ENCODE results near the gene INPP1.
"Not testable (repeated sequence)": the region's sequence is repeated elsewhere in the genome, so short reads cannot be mapped to it uniquely, and the experiment has no call there.

INPP1 gene, protein sequence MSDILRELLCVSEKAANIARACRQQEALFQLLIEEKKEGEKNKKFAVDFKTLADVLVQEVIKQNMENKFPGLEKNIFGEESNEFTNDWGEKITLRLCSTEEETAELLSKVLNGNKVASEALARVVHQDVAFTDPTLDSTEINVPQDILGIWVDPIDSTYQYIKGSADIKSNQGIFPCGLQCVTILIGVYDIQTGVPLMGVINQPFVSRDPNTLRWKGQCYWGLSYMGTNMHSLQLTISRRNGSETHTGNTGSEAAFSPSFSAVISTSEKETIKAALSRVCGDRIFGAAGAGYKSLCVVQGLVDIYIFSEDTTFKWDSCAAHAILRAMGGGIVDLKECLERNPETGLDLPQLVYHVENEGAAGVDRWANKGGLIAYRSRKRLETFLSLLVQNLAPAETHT

GRCh38 chr2:190343536-190344275, at the start of gene INPP1:
INPP1 (plus strand) TSS chr2:190343589; CDS start chr2:190360103, 16,514 bp downstream.
- DNase-seq, result peak; percentile 64

GRCh38 chr2:190297880-190298279, 45.5 kb upstream of the INPP1 start:
- DNase-seq, result not testable (repeated sequence)

- DNase-seq, result no peak
These were observed 42.4 kb upstream of the INPP1 start for GRCh38 chr2:190301032-190301431.

DNA sequence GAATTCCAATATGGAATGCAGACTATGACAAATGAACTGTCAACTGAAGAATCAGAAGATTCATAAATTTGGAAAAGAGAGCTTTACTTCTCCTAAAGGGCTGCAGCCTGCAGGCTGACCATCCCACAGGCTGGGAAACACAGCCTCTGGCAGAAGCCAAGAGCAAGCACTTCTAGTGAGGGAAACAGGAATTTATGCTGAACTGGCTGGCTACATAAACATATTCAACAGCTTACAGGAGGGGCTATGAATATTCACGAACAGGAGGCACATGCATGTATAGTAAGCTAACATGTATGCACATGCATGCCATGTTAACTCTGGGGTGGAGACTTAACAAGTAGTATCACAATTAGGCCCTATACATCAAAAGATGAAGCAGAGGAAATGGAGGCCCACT, 41.3 kb upstream of the INPP1 start:
- no peak for DNase-seq

GRCh38 chr2:190303647-190304046, 39.7 kb upstream of the INPP1 start:
- DNase-seq, result no peak

DNA sequence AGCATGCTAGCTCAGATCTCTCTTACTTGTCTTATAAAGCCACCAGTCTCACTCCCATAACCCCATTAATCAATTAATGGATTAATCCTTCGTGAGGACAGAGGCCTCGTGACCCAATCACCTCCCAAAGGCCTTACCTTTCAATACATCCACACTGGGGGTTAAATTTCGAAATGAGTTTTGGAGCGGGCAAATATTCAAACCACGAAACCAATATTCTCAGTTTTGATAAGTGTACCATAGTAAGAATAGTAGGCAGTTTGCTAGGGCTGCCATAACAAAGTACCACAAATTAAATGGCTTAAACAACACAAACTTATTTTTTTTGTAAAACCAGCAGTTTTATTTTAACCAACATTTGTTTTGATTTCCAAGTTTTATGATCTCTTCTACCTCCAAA, 39.0 kb upstream of the INPP1 start:
- DNase-seq, result peak; percentile 85

- no peak for DNase-seq
These were observed 35.4 kb upstream of the INPP1 start for GRCh38 chr2:190308031-190308430.

- no peak for DNase-seq
These were observed 31.3 kb upstream of the INPP1 start for GRCh38 chr2:190311893-190312634.

DNA sequence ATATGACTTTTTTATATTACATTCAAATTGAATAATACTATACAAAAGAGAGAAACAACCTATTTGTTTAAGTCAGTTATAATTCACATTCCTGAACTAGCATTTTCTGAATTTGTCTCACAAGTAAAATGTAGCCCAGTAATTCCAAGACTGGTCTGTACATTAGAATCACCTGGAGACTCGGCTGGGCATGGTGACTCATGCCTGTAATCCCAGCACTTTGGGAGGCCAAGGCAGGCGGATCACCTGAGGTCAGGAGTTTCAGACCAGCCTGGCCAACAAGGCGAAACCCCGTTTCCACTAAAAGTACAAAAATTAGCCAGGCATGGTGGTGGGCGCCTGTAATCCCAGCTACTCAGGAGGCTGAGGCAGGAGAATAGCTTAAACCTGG, 30.8 kb upstream of the INPP1 start:
- DNase-seq, result not testable (repeated sequence)

- DNase-seq, result no peak
These were observed 29.5 kb upstream of the INPP1 start for GRCh38 chr2:190313880-190314279.

DNA sequence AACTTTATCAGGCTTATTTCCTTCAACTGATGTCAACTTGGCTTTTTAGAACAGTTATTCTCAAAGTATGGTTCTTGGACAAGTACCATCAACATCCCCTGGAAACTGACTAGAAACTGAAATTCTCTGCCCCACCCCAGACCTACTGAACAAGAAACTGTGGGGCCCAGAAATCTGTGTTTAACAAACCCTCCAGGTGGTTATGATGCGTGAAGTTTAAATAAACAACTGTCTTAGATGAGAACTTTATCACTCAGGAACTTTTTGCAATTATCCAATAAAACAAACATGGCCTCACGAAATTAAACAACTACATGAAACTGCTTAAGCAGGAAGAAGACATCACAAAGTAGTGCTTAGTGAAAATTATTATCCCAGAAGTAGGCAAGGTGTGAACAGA, 28.1 kb upstream of the INPP1 start:
- no peak for DNase-seq

DNA sequence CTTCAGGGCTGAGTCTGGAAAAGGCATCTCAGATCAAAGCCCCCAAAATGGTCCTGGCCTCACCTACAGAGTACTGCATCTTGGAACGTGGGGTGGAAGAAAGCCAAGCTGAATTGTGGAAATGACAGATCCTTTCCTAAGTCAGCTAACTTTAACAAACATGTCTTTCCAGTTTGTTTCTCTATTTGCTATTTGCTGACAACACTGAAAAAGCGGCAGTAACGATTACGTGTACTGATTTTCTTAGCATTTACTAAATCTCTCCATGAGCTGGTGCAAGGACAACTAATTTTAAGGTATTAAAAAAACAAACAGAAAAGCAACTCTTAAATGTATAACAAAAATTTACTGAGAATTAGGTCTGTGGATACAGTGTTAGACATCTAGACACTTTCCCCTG, 24.9 kb upstream of the INPP1 start:
- no peak for DNase-seq

- peak; percentile 62 for DNase-seq
These were observed 24.3 kb upstream of the INPP1 start for GRCh38 chr2:190318931-190319554.

GRCh38 chr2:190319555-190320498, 23.6 kb upstream of the INPP1 start, which contains the start of gene HIBCH:
HIBCH (minus strand) TSS chr2:190319826; CDS start chr2:190319750, 76 bp downstream.
- DNase-seq, result peak; percentile 99

DNA sequence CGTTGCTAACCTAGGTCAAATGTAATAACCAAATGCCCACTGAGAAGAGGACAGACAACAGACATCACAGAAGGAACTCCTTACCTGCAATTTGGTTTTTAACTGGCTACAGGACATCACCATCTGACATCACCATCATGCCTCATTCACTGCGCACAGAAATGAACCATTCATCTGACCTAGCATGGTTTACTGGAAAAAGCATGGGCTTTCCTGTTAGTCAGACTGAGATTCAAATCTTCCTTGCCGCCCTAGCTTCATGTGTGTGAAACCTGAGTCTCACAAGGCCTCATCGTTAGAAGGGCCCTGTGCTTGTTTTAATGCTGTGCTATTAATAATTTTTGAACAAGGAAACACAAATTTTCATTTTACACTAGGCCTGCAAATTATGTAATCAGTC, 22.7 kb upstream of the INPP1 start:
- no peak for DNase-seq

- no peak for DNase-seq
These were observed 20.0 kb upstream of the INPP1 start for GRCh38 chr2:190323406-190323805.

DNA sequence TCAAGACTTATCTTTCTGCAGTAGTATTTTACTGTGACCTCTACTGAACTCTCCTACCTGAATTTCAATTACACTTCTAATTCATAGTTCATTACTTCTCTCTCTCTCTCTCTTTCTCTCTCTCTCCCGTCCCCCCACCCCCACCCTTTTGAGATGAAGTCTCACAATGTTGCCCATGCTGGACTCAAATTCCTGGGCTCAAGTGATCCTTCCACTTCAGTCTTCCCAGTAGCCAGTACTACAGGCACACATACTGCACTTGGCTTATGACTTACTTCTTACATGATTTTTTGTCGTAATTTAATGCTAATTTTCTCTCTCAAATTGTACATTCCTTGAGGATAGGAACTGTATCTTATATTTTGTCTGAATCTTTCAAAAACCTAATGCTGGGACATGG, 17.8 kb upstream of the INPP1 start:
- no peak for DNase-seq

DNA sequence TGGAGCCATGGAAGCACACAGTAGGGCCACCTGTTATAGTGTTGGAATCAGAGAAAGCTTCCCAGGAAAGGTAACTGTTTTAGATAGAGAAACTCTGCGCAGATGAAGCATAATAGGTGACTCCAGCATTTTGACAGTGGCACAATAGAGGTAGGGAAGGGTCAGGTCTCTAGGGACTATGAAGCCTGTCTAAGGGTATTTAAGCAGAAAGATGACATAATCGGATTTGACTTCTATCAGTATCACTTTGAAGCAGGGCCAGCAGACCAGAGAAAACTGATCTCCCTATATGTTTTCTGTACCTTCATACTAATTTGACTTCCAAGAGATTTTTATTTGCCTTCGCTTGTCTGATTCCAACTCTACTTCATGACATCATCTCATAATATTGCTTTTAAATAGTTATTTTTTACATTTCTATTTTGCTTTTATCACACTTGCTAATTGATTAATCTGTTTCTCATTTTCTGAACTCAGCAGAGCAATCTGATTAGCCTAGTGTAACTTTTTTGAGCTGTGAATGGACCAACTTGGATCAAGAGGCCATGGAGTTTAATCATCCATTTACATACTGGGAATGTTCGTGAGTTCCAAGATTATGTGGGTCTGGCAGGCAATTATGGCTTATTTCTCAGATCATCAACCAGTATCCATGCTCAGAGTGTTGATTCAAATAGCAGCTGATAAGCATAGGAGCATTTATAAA, 15.4 kb upstream of the INPP1 start:
- peak; percentile 94 for DNase-seq

- DNase-seq, result no peak
These were observed 14.7 kb upstream of the INPP1 start for GRCh38 chr2:190328573-190329147.

- no peak for DNase-seq
These were observed 10.0 kb upstream of the INPP1 start for GRCh38 chr2:190333395-190333794.

DNA sequence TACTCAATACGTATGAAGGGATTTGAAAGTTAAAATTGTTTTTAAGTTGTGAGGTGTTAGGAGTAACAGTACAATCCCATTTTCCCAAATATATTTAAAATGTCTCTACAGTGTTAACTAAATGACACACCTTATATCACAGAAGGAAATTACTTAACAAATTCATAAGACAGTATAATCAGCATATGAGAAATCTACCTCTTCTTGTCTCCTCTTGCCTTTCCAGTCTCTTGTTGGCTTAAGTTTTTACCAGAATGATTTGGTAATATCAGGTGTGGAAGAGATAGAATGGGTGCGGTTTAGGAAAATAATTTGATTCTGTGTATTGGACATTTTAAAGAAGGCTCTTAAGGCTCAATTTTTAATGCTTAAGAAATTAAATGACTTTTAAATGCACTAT, 9.5 kb upstream of the INPP1 start:
- no peak for DNase-seq

Measured in NCI-H82 (cell line).